Spleen (tissue), 11 donors: ENCODE results near the gene SH3RF3. TPM values are rescaled to one million over a fixed set of nuclear protein-coding genes. Genes with fewer than 3 reads are reported as not detected.

Experiments
- DNase-seq: peaks from one replicate; pipeline ENCODE4 v3.0.0-alpha.2; 2020
- H3K27ac ChIP-seq, 8 donors: fragments of 200-600 bp; sonication (generic) in 7 of 8; 1 replicate in 4 of 8; 2 replicates in 4 of 8; pipeline versions ENCODE4 v1.5.0 to v1.8.0; 2016 to 2021; ENCODE audit warnings: inconsistent platforms in 4 of 8, mild to moderate bottlenecking in 4 of 8, moderate library complexity in 1 of 8
- H3K27me3 ChIP-seq, 7 donors: fragments of 200-600 bp; sonication (generic) in 6 of 7; replicated peaks in 1 of 7; 1 replicate in 4 of 7; 2 replicates in 3 of 7; pipeline versions ENCODE4 v1.5.0 to v1.8.0; 2016 to 2021; ENCODE audit warnings: inconsistent platforms in 3 of 7, mild to moderate bottlenecking in 1 of 7
- H3K36me3 ChIP-seq, 6 donors: fragments of 200-600 bp; sonication (generic) in 5 of 6; 1 replicate in 4 of 6; 2 replicates in 2 of 6; pipeline versions ENCODE4 v1.5.0 to v1.8.0; 2016 to 2021; ENCODE audit warnings: inconsistent platforms in 2 of 6
- H3K4me1 ChIP-seq, 6 donors: fragments of 200-600 bp; sonication (generic) in 5 of 6; 1 replicate in 3 of 6; 2 replicates in 3 of 6; pipeline versions ENCODE4 v1.5.0 to v1.8.0; 2016 to 2021; ENCODE audit warnings: inconsistent platforms in 3 of 6
- H3K4me3 ChIP-seq, 8 donors: fragments of 200-600 bp; sonication (generic) in 7 of 8; 1 replicate in 4 of 8; 2 replicates in 4 of 8; pipeline versions ENCODE4 v1.5.0 to v1.8.0; 2016 to 2021; ENCODE audit warnings: inconsistent platforms in 4 of 8, mild to moderate bottlenecking in 4 of 8, moderate library complexity in 2 of 8
- H3K9me3 ChIP-seq, 8 donors: fragments of 200-600 bp; sonication (generic) in 7 of 8; 1 replicate in 4 of 8; 2 replicates in 4 of 8; pipeline versions ENCODE4 v1.5.0 to v1.8.0; 2016 to 2021; ENCODE audit warnings: inconsistent platforms in 4 of 8
- POLR2A ChIP-seq, 3 donors: fragments of 450-650 bp; IDR thresholded peaks; one replicate each; pipeline ENCODE4 v1.5.1; 2017; ENCODE audit warnings: antibody characterized with exemption in 3 of 3, mild to moderate bottlenecking in 1 of 3
- POLR2AphosphoS5 ChIP-seq, 3 donors: sonication (generic); formaldehyde crosslinking; IDR thresholded peaks; one replicate each; pipeline ENCODE4 v1.5.1; 2017; ENCODE audit warnings: antibody characterized with exemption in 3 of 3
- WGBS, 5 donors: extraction: QIAGEN DNeasy Blood & Tissue Kit in 3 of 5; methylation state at CpG; one replicate each; pipeline versions ENCODE4 v1.1.5 to v1.1.7; 2013 to 2018; 5-methylcytosine and 5-hydroxymethylcytosine counted together
- intact Hi-C: fragments of 100-400 bp; cut with DNase I; formaldehyde crosslinking; loops from one replicate; pipeline ENCODE4 v1.15.0; 2023; ENCODE audit warnings: low total_unique reads
- polyA plus RNA-seq, 3 donors: library from polyadenylated mRNA; stranded (reverse); fragments of 200-250 nt; gene quantifications; one replicate each; pipeline ENCODE4 v1.2.1, GENCODE V29; 2013
- total RNA-seq, 7 donors: library from RNA; depleted of rRNA in 3 of 7; stranded (reverse); fragments of >200 nt in 3 of 7; fragmentation: NEBNext Ultra II Directional in 4 of 7; extraction: Animal tissue kit (Norgen Biotek cat#: 25700) in 4 of 7; gene quantifications; one replicate each; pipeline versions ENCODE4 v1.1.0 to v1.2.1, GENCODE V29; 2016 to 2021
- TF ChIP-seq, protein P1 (sequence below), 11 experiments: fragments of 200-600 bp in 7 of 11; fragments of 450-650 bp in 4 of 11; sonication (generic) in 4 of 11; IDR thresholded peaks in 8 of 11; conservative IDR thresholded peaks in 3 of 11; 1 replicate in 7 of 11; 2 replicates in 4 of 11; pipeline versions ENCODE4 v1.4.0 to v1.8.0; 2016 to 2021; ENCODE audit warnings: antibody characterized with exemption in 11 of 11, inconsistent platforms in 4 of 11, mild to moderate bottlenecking in 1 of 11
- donor health status: healthy with polysubstance abuse.
- donor health status: DM: no; HTN: no; CAD: no; lungs with moderate emphysema.
- donor health status: DM: no; HTN: no; CAD: no.
- donor health status: Bipolar disorder and iron deficiency.
- donor health status: healthy.
- donor health status: DM: no; HTN: no; CAD: no.
- donor health status: DM: yes; HTN: yes; CAD: no.

Gene SH3RF3
- total and polyA plus RNA-seq, 10 donors: 1.3 to 7.6 (median 4.7) TPM

DNA sequence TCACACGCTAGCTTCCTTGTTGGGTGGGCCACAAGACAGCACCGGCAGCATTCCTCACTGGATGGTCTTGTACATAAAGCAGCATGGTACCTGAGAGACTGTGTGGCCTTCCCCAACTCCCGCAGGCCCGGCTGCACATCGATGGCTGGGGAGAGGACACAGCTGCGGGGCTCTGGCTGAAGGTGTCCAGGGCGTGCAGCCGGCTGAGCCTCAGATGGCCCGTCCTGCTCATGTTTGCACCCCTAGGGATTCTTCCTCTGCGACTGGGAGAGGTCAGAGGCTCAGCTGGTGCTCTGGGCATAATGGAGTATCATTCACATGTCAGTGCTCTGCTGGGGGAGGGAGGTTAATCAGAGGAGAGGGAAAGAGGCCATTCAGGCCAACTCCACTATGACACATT is 276.9 kb downstream of the SH3RF3 start:
- DNase-seq: no peak
- intact Hi-C loops: no loop called here
- TF ChIP-seq POLR2AphosphoS5 (IDR thresholded peaks at IDR 0.05): no peak
- no peak for TF ChIP-seq POLR2A (IDR thresholded peaks at IDR 0.05)
- TF ChIP-seq, protein P1, sequence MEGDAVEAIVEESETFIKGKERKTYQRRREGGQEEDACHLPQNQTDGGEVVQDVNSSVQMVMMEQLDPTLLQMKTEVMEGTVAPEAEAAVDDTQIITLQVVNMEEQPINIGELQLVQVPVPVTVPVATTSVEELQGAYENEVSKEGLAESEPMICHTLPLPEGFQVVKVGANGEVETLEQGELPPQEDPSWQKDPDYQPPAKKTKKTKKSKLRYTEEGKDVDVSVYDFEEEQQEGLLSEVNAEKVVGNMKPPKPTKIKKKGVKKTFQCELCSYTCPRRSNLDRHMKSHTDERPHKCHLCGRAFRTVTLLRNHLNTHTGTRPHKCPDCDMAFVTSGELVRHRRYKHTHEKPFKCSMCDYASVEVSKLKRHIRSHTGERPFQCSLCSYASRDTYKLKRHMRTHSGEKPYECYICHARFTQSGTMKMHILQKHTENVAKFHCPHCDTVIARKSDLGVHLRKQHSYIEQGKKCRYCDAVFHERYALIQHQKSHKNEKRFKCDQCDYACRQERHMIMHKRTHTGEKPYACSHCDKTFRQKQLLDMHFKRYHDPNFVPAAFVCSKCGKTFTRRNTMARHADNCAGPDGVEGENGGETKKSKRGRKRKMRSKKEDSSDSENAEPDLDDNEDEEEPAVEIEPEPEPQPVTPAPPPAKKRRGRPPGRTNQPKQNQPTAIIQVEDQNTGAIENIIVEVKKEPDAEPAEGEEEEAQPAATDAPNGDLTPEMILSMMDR (IDR thresholded peaks at IDR 0.05 in 8 of 11, conservative IDR thresholded peaks at IDR 0.05 in 3 of 11): no peak
- 87 to 98% (median 96%) methylated on average over 9 to 10 of the region's 10 CpGs for WGBS, 5 donors
- H3K9me3 ChIP-seq: no peaks in the 10 kb centered on the region
- H3K27ac ChIP-seq: no peak overlapping the region
- H3K4me3 ChIP-seq: no peak overlapping the region
- no peaks in the 10 kb centered on the region for H3K36me3 ChIP-seq
- peaks cover 0 to under 1% (median 0%) of the 10 kb centered on the region in 6 donors for H3K4me1 ChIP-seq
- H3K27me3 ChIP-seq: no peaks in the 10 kb centered on the region

DNA sequence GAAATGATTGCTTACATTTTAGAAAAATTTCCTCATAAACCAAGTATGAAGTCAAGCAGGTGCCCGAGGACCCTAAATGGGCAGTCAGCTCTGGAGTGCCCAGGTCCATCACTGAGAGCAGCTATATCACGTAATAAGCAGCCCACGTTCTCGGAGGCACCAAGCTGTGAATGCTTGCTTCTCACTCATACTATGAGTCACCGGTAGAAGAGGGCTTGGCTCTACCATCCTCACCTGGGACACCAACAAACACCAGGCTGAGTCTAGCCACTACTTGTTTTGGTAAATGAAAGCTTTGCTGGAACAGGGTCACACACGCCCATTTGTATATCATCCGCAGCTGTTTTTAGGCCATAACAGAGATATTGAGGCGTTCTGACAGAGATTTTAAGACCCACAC is 277.3 kb downstream of the SH3RF3 start:
- Histone ChIP-seq H3K4me3 (no peak overlapping the region), H3K27me3 (no peaks in the 10 kb centered on the region), H3K27ac (no peak overlapping the region), H3K36me3 (no peaks in the 10 kb centered on the region), H3K9me3 (no peaks in the 10 kb centered on the region), H3K4me1 (peaks cover 0 to 4% (median 0%) of the 10 kb centered on the region in 6 donors)
- intact Hi-C loops: no loop called here
- TF ChIP-seq POLR2A (IDR thresholded peaks at IDR 0.05) (no peak), POLR2AphosphoS5 (IDR thresholded peaks at IDR 0.05) (no peak)
- TF ChIP-seq, protein P1 (IDR thresholded peaks at IDR 0.05 in 8 of 11, conservative IDR thresholded peaks at IDR 0.05 in 3 of 11): no peak
- 85 to 94% (median 90%) methylated on average over 8 of the region's 8 CpGs for WGBS, 5 donors
- DNase-seq: no peak

DNA sequence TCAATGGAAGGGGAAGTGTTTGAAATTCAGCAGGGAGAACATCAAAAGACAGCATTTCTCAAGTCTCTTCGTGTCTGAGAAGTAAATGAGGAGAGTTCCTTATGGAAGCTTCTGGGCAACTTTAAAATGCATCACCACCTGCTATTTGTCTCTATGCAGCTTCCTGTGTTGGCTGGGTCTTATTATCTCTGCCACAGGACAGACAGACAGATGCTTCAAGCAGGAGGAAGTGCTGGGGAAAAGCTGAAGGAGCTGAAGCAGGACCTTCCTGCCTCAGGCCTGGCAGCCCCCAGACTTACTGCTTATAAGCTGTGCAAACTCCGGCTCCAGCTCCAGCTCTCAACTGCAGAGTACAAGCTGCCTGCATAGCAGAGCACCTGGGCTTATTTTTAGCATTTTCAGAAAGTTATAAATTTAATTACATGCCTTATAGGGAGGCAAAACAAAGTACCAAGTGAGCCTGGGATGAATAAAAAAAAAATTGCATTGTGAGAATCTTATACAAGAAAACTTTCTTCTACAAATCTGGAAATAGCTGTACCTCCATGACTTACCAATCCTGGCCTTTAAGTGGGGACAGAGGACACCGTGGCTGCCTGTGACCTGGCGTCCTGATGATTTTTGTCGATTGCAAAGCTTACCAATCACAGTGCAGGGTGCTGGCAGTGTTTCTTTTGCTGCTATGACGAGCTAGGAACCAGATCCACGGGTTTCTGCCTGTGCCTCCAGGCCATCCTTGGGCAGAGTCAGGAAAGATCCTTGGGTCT is 278.5 kb downstream of the SH3RF3 start:
- DNase-seq: no peak
- WGBS, 5 donors: 67 to 77% (median 75%) methylated on average over 7 of the region's 7 CpGs

DNA sequence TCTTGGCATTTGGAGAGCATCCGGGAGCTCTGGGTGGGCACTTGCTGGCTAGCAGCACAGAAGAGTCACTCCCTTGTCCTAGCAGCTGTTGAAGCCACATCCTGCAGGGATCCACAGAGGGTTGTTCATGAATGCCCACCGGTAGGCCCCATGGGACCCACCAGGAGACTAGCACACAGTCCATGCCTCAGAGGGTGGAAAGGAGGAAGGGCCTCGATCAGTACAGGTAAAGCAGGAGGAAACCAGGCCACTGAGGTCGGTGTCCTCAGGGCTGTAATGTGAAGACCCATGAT is 279.0 kb downstream of the SH3RF3 start:
- Histone ChIP-seq H3K36me3 (no peaks in the 10 kb centered on the region), H3K4me3 (no peak overlapping the region), H3K9me3 (no peaks in the 10 kb centered on the region), H3K27ac (no peak overlapping the region), H3K27me3 (no peaks in the 10 kb centered on the region), H3K4me1 (peaks cover 0 to 4% (median 0%) of the 10 kb centered on the region in 6 donors)
- intact Hi-C loops: no loop called here
- no peak for DNase-seq
- 71 to 86% (median 74%) methylated on average over 4 of the region's 4 CpGs for WGBS, 5 donors
- no peak for TF ChIP-seq POLR2AphosphoS5 (IDR thresholded peaks at IDR 0.05)
- no peak for TF ChIP-seq POLR2A (IDR thresholded peaks at IDR 0.05)

More for the DNA sequence above, 278.5 kb downstream of the SH3RF3 start:
- H3K36me3 ChIP-seq: no peaks in the 10 kb centered on the region
- TF ChIP-seq POLR2AphosphoS5 (IDR thresholded peaks at IDR 0.05): no peak
- no peak for TF ChIP-seq POLR2A (IDR thresholded peaks at IDR 0.05)
- TF ChIP-seq, protein P1 (IDR thresholded peaks at IDR 0.05 in 8 of 11, conservative IDR thresholded peaks at IDR 0.05 in 3 of 11): no peak
- H3K27me3 ChIP-seq: no peaks in the 10 kb centered on the region
- intact Hi-C loops: no loop called here
- H3K4me3 ChIP-seq: no peak overlapping the region
- H3K9me3 ChIP-seq: no peaks in the 10 kb centered on the region
- H3K4me1 ChIP-seq: peaks cover 0 to 4% (median 0%) of the 10 kb centered on the region in 6 donors
- no peak overlapping the region for H3K27ac ChIP-seq
